Activated effector memory CD4-positive, alpha-beta T cell treated with anti-CD3 and anti-CD28 coated beads, Interleukin-2, amount 50 U/mL, for 16 hours (primary cell): ENCODE data around the gene DEFB123.
A peak's percentile ranks its signal among the peaks of the same experiment; 100 is the strongest.

Experiments
- DNase-seq: peaks from one replicate; pipeline ENCODE4 v3.0.0-alpha.2; 2020

Gene DEFB123

GRCh38 chr20:31474097-31474436, 33.6 kb downstream of the DEFB123 start:
- no peak for DNase-seq

GRCh38 chr20:31474758-31475427, 34.5 kb downstream of the DEFB123 start, which contains the start of the genes DEFB124 and REM1:
DEFB124 (minus strand) TSS chr20:31475127; CDS start chr20:31473013, 2,114 bp downstream.
REM1 (plus strand) TSS chr20:31475288; CDS start chr20:31476446, 1,158 bp downstream.
- DNase-seq = peak; percentile 53

GRCh38 chr20:31475472-31476293, 35.3 kb downstream of the DEFB123 start:
- peak; percentile 33 for DNase-seq

GRCh38 chr20:31476294-31476585, 35.8 kb downstream of the DEFB123 start:
- no peak for DNase-seq

- peak; percentile 39 for DNase-seq
Observed at GRCh38 chr20:31476643-31477215, 36.3 kb downstream of the DEFB123 start.

GRCh38 chr20:31484001-31484400, 43.6 kb downstream of the DEFB123 start:
- DNase-seq = no peak

- no peak for DNase-seq
Observed at GRCh38 chr20:31485450-31486339, 45.3 kb downstream of the DEFB123 start.

GRCh38 chr20:31488115-31488514, 47.7 kb downstream of the DEFB123 start:
- no peak for DNase-seq

GRCh38 chr20:31489152-31489551, 48.7 kb downstream of the DEFB123 start:
- DNase-seq = no peak

- DNase-seq = no peak
Observed at GRCh38 chr20:31490752-31491151, 50.3 kb downstream of the DEFB123 start.

GRCh38 chr20:31494131-31494530, 53.7 kb downstream of the DEFB123 start:
- DNase-seq = no peak

- DNase-seq = no peak
Observed at GRCh38 chr20:31496761-31497295, 56.4 kb downstream of the DEFB123 start.

GRCh38 chr20:31497838-31498540, 57.6 kb downstream of the DEFB123 start:
- DNase-seq = no peak
